GM06990 (cell line): ENCODE data around the gene UGGT2.

ENCODE experiments used
- DNase-seq: peaks from one replicate; pipeline ENCODE4 v3.0.0-alpha.2; 2011; ENCODE audit not compliant: insufficient read length; ENCODE audit errors: extremely low read depth
- H3K27me3 ChIP-seq: replicated peaks from 2 replicates; pipeline ENCODE4 v1.6.0; 2011; ENCODE audit warnings: low read length; ENCODE audit not compliant: control insufficient read depth, insufficient read depth
- H3K36me3 ChIP-seq: 2 replicates; pipeline ENCODE4 v1.5.1; 2011; ENCODE audit warnings: low read length; ENCODE audit not compliant: control insufficient read depth, insufficient read depth
- H3K4me3 ChIP-seq: replicated peaks from 2 replicates; pipeline ENCODE4 v1.5.1; 2011; ENCODE audit warnings: low read depth, mild to moderate bottlenecking, control low read depth, low read length
- CTCF ChIP-seq: IDR thresholded peaks from 2 replicates; pipeline ENCODE4 v1.5.1; 2011; ENCODE audit warnings: low read length, control low read depth, mild to moderate bottlenecking, inconsistent platforms; ENCODE audit not compliant: insufficient read depth, poor library complexity, severe bottlenecking

UGGT2 gene

GRCh38 chr13:96036515-96036914, 16.7 kb downstream of the UGGT2 start:
- no peaks in the 10 kb centered on the region for H3K36me3 ChIP-seq
- H3K4me3 ChIP-seq, result no peak overlapping the region
- no peak for DNase-seq
- no peaks in the 10 kb centered on the region for H3K27me3 ChIP-seq
- TF ChIP-seq CTCF, result no peak

- H3K36me3 ChIP-seq, result no peaks in the 10 kb centered on the region; the same call in 1 of the 2 replicates
- no peak overlapping the region for H3K4me3 ChIP-seq
- TF ChIP-seq CTCF, result no peak
- H3K27me3 ChIP-seq, result no peaks in the 10 kb centered on the region
- no peak for DNase-seq
Measured at GRCh38 chr13:96034662-96035061, 18.5 kb downstream of the UGGT2 start.

- Histone ChIP-seq H3K36me3 (no peaks in the 10 kb centered on the region; the same call in 1 of the 2 replicates), H3K4me3 (no peak overlapping the region), H3K27me3 (no peaks in the 10 kb centered on the region)
- TF ChIP-seq CTCF, result no peak
- DNase-seq, result no peak
Measured at GRCh38 chr13:96033220-96034015, 19.8 kb downstream of the UGGT2 start.

DNA sequence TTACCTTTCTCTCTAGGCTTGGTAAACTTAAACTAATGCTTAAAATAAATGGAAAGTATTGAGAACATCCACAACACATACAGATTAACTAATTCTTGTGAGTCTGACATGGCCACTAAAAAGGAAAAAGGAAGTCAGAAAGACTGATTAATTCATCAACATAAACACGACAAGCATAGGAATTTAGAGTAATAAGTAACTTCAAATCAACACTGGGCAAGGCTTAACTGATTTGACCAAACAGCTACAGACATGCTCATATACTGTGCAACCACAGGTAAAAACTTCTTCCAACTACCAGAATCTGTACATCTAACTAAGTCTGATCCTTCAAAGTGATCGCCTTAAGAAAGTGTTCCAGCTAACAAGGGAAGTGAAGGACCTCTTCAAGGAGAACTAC, 20.5 kb downstream of the UGGT2 start:
- H3K36me3 ChIP-seq, result no peaks in the 10 kb centered on the region; the same call in 1 of the 2 replicates
- no peak overlapping the region for H3K4me3 ChIP-seq
- TF ChIP-seq CTCF, result no peak
- no peak for DNase-seq
- H3K27me3 ChIP-seq, result no peaks in the 10 kb centered on the region

DNA sequence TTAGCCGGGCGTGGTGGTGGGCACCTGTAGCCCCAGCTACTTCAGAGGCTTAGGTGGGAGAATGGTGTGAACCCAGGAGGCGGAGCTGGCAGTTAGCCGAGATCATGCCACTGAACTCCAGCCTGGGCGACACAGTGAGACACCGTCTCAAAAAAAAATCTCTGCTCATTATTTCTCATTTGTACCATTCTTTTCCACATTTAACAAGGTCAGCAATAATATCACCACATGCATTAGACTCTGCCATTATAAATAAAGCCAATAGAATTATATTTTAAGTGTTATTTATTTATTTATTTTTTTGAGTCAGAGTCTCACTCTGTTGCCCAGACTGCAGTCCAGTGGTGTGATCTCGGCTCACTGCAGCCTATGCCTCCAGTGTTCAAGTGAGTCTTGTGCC, 24.2 kb downstream of the UGGT2 start:
- TF ChIP-seq CTCF, result no peak
- H3K27me3 ChIP-seq, result no peaks in the 10 kb centered on the region
- no peaks in the 10 kb centered on the region; the same call in 1 of the 2 replicates for H3K36me3 ChIP-seq
- no peak overlapping the region for H3K4me3 ChIP-seq
- no peak for DNase-seq

- TF ChIP-seq CTCF, result no peak
- no peaks in the 10 kb centered on the region; the same call in 1 of the 2 replicates for H3K36me3 ChIP-seq
- DNase-seq, result no peak
- no peaks in the 10 kb centered on the region for H3K27me3 ChIP-seq
- no peak overlapping the region for H3K4me3 ChIP-seq
Measured at GRCh38 chr13:96027496-96027895, 25.7 kb downstream of the UGGT2 start.
